Measurements from ENCODE around the gene THRSP. TPM values are rescaled to one million over a fixed set of nuclear protein-coding genes. Genes with fewer than 3 reads are reported as not detected.

The THRSP gene
- total and polyA plus RNA-seq, 4 donors, result 30.9 to 90.1 (median 51.1) TPM; not detected in 1

GRCh38 chr11:78049348-78049747 lies 14.3 kb upstream of the THRSP start:
- no peaks in the 10 kb centered on the region for H3K9me3 ChIP-seq (ENCODE audit: control insufficient read depth in 4 of 4, low read length in 3 of 4)
- no peak overlapping the region for H3K9ac ChIP-seq (ENCODE audit: low read depth in 1 of 2, low read length in 2 of 2)
- H3K4me3 ChIP-seq (ENCODE audit: low read depth in 1 of 3, low read length in 3 of 3), result no peak overlapping the region
- no peaks in the 10 kb centered on the region for H3K36me3 ChIP-seq (ENCODE audit: control insufficient read depth in 4 of 4, insufficient read depth in 3 of 4, low read depth in 1 of 4, low read length in 3 of 4)
- H3K27ac ChIP-seq (ENCODE audit: low read depth in 1 of 2, low read length in 2 of 2), result no peak overlapping the region
- no peaks in the 10 kb centered on the region for H3K27me3 ChIP-seq (ENCODE audit: control insufficient read depth in 4 of 4, insufficient read depth in 4 of 4, low read length in 3 of 4)
- peaks cover 5 to 22% (median 13%) of the 10 kb centered on the region in 4 donors for H3K4me1 ChIP-seq (ENCODE audit: control insufficient read depth in 4 of 4, insufficient read depth in 4 of 4, low read length in 3 of 4)
- TF ChIP-seq YY1 (IDR thresholded peaks at IDR 0.05) (no peak), TAF1 (conservative IDR thresholded peaks at IDR 0.05) (no peak), FOXA1 (IDR thresholded peaks at IDR 0.05) (no peak), GABPA (IDR thresholded peaks at IDR 0.05 in 1 of 2, conservative IDR thresholded peaks at IDR 0.05 in 1 of 2) (no peak), JUND (IDR thresholded peaks at IDR 0.05) (no peak), ATF3 (IDR thresholded peaks at IDR 0.05) (no peak), SP1 (IDR thresholded peaks at IDR 0.05) (no peak), HNF4A (conservative IDR thresholded peaks at IDR 0.05) (no peak), HNF4G (IDR thresholded peaks at IDR 0.05) (no peak), EGR1 (IDR thresholded peaks at IDR 0.05; ENCODE audit: low read depth in 2 of 2) (no peak), RXRA (IDR thresholded peaks at IDR 0.05) (no peak), FOXA2 (IDR thresholded peaks at IDR 0.05) (no peak), MAX (IDR thresholded peaks at IDR 0.05) (no peak), NR2F2 (IDR thresholded peaks at IDR 0.05) (no peak), RAD21 (IDR thresholded peaks at IDR 0.05) (no peak)
- TF ChIP-seq, protein P1, sequence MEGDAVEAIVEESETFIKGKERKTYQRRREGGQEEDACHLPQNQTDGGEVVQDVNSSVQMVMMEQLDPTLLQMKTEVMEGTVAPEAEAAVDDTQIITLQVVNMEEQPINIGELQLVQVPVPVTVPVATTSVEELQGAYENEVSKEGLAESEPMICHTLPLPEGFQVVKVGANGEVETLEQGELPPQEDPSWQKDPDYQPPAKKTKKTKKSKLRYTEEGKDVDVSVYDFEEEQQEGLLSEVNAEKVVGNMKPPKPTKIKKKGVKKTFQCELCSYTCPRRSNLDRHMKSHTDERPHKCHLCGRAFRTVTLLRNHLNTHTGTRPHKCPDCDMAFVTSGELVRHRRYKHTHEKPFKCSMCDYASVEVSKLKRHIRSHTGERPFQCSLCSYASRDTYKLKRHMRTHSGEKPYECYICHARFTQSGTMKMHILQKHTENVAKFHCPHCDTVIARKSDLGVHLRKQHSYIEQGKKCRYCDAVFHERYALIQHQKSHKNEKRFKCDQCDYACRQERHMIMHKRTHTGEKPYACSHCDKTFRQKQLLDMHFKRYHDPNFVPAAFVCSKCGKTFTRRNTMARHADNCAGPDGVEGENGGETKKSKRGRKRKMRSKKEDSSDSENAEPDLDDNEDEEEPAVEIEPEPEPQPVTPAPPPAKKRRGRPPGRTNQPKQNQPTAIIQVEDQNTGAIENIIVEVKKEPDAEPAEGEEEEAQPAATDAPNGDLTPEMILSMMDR (IDR thresholded peaks at IDR 0.05; ENCODE audit: low read depth, low read length, missing input control), result no peak
- TF ChIP-seq, protein P2, sequence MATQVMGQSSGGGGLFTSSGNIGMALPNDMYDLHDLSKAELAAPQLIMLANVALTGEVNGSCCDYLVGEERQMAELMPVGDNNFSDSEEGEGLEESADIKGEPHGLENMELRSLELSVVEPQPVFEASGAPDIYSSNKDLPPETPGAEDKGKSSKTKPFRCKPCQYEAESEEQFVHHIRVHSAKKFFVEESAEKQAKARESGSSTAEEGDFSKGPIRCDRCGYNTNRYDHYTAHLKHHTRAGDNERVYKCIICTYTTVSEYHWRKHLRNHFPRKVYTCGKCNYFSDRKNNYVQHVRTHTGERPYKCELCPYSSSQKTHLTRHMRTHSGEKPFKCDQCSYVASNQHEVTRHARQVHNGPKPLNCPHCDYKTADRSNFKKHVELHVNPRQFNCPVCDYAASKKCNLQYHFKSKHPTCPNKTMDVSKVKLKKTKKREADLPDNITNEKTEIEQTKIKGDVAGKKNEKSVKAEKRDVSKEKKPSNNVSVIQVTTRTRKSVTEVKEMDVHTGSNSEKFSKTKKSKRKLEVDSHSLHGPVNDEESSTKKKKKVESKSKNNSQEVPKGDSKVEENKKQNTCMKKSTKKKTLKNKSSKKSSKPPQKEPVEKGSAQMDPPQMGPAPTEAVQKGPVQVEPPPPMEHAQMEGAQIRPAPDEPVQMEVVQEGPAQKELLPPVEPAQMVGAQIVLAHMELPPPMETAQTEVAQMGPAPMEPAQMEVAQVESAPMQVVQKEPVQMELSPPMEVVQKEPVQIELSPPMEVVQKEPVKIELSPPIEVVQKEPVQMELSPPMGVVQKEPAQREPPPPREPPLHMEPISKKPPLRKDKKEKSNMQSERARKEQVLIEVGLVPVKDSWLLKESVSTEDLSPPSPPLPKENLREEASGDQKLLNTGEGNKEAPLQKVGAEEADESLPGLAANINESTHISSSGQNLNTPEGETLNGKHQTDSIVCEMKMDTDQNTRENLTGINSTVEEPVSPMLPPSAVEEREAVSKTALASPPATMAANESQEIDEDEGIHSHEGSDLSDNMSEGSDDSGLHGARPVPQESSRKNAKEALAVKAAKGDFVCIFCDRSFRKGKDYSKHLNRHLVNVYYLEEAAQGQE (IDR thresholded peaks at IDR 0.05), result no peak
- TF ChIP-seq, protein P3, sequence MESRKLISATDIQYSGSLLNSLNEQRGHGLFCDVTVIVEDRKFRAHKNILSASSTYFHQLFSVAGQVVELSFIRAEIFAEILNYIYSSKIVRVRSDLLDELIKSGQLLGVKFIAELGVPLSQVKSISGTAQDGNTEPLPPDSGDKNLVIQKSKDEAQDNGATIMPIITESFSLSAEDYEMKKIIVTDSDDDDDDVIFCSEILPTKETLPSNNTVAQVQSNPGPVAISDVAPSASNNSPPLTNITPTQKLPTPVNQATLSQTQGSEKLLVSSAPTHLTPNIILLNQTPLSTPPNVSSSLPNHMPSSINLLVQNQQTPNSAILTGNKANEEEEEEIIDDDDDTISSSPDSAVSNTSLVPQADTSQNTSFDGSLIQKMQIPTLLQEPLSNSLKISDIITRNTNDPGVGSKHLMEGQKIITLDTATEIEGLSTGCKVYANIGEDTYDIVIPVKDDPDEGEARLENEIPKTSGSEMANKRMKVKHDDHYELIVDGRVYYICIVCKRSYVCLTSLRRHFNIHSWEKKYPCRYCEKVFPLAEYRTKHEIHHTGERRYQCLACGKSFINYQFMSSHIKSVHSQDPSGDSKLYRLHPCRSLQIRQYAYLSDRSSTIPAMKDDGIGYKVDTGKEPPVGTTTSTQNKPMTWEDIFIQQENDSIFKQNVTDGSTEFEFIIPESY (IDR thresholded peaks at IDR 0.05), result no peak
- DNase-seq (ENCODE audit: low spot score), result no peak
- WGBS, result 66% methylated on average over 8 of the region's 8 CpGs
